HL-60 (cell line): ENCODE measurements around the gene GPD1.

Source experiments
- DNase-seq, 2 experiments: peaks; one replicate each; pipeline ENCODE4 v3.0.0-alpha.2; 2010 to 2020; ENCODE audit warnings: low read depth in 1 of 2, low spot score in 1 of 2
- H3K27ac ChIP-seq: fragments of 250-450 bp; sonication (Bioruptor Pico); replicated peaks from 2 replicates; pipeline ENCODE4 v1.5.1; 2020; ENCODE audit warnings: mild to moderate bottlenecking, moderate library complexity
- H3K27me3 ChIP-seq: fragments of 250-450 bp; sonication (Bioruptor Pico); 2 replicates; pipeline ENCODE4 v1.5.1; 2021; ENCODE audit warnings: mild to moderate bottlenecking, moderate library complexity; ENCODE audit not compliant: insufficient read depth, poor library complexity, severe bottlenecking
- H3K4me3 ChIP-seq: replicated peaks from 2 replicates; pipeline ENCODE4 v1.5.1; 2011; ENCODE audit warnings: mild to moderate bottlenecking, control low read depth, low read length; ENCODE audit not compliant: insufficient read depth
- GABPA ChIP-seq: IDR thresholded peaks from 2 replicates; pipeline ENCODE4 v1.6.1; 2012; ENCODE audit warnings: low read depth
- POLR2AphosphoS5 ChIP-seq: IDR thresholded peaks from 2 replicates; pipeline ENCODE4 v1.6.1; 2012; ENCODE audit warnings: low read depth
- SPI1 ChIP-seq: IDR thresholded peaks from 2 replicates; pipeline ENCODE4 v1.6.1; 2012; ENCODE audit warnings: low read depth, mild to moderate bottlenecking, borderline replicate concordance
- TF ChIP-seq, protein P1 (sequence below): IDR thresholded peaks from one replicate; pipeline ENCODE4 v1.5.1; 2011; ENCODE audit warnings: low read length, control low read depth, inconsistent platforms; ENCODE audit not compliant: insufficient read depth
- TF ChIP-seq, protein P2 (sequence below): IDR thresholded peaks from 2 replicates; pipeline ENCODE4 v1.6.1; 2012; ENCODE audit warnings: low read depth; ENCODE audit not compliant: insufficient replicate concordance

GPD1 gene

DNA sequence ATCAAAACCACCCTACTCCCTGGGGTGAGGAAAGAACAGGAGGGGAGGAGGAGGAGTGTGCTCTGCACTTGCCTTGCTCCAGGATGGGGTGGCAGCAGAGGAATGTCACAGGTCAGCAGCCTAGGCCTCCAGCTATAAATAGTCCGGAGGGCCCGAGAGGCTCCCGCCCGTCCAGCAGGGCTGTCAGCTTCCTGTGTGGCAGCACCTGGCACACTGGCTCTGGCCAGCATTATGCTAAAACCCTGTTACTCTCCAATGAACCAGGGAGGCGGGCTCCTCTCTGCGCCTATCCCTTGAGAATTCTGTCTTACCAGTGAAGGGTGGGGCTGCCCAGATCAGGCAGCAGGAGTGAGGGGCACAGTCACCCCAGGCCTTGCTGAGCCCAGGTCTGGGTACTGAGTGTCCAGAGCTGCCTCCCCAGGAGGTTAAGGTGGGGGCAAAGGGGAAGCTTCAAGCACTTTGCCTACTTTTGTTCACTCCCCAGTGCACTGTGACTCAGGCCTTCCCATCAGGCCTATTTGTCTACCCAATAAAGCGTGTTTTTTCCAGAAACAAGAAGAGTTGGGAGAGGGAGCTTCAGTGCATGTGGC lies 7.0 kb downstream of the GPD1 start:
- Histone ChIP-seq H3K4me3 (peak overlapping the region; percentile 37), H3K27me3 (no peaks in the 10 kb centered on the region), H3K27ac (peak overlapping the region; percentile 38; the same call in 1 of the 2 replicates)
- no peak for DNase-seq
- TF ChIP-seq, protein P1, sequence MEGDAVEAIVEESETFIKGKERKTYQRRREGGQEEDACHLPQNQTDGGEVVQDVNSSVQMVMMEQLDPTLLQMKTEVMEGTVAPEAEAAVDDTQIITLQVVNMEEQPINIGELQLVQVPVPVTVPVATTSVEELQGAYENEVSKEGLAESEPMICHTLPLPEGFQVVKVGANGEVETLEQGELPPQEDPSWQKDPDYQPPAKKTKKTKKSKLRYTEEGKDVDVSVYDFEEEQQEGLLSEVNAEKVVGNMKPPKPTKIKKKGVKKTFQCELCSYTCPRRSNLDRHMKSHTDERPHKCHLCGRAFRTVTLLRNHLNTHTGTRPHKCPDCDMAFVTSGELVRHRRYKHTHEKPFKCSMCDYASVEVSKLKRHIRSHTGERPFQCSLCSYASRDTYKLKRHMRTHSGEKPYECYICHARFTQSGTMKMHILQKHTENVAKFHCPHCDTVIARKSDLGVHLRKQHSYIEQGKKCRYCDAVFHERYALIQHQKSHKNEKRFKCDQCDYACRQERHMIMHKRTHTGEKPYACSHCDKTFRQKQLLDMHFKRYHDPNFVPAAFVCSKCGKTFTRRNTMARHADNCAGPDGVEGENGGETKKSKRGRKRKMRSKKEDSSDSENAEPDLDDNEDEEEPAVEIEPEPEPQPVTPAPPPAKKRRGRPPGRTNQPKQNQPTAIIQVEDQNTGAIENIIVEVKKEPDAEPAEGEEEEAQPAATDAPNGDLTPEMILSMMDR: no peak
- no peak for TF ChIP-seq POLR2AphosphoS5
- TF ChIP-seq, protein P2, sequence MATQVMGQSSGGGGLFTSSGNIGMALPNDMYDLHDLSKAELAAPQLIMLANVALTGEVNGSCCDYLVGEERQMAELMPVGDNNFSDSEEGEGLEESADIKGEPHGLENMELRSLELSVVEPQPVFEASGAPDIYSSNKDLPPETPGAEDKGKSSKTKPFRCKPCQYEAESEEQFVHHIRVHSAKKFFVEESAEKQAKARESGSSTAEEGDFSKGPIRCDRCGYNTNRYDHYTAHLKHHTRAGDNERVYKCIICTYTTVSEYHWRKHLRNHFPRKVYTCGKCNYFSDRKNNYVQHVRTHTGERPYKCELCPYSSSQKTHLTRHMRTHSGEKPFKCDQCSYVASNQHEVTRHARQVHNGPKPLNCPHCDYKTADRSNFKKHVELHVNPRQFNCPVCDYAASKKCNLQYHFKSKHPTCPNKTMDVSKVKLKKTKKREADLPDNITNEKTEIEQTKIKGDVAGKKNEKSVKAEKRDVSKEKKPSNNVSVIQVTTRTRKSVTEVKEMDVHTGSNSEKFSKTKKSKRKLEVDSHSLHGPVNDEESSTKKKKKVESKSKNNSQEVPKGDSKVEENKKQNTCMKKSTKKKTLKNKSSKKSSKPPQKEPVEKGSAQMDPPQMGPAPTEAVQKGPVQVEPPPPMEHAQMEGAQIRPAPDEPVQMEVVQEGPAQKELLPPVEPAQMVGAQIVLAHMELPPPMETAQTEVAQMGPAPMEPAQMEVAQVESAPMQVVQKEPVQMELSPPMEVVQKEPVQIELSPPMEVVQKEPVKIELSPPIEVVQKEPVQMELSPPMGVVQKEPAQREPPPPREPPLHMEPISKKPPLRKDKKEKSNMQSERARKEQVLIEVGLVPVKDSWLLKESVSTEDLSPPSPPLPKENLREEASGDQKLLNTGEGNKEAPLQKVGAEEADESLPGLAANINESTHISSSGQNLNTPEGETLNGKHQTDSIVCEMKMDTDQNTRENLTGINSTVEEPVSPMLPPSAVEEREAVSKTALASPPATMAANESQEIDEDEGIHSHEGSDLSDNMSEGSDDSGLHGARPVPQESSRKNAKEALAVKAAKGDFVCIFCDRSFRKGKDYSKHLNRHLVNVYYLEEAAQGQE: no peak

DNA sequence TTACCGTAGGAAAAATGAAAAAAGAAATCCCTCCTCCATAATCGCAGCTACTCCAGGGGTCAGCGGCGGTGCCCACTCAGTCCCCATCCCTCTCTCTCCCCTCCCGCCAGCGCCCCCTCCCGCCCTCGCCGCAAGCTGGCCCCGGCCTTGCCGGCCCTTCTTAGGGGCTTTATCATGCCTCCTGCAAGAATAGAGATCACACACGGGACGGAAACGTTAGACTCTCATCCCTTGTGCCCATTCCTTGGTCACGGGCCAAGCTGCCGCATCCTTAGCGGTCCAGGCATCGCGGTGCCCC lies 7.5 kb downstream of the GPD1 start:
- Histone ChIP-seq H3K27ac (no peak overlapping the region), H3K27me3 (no peaks in the 10 kb centered on the region), H3K4me3 (peak overlapping the region; percentile 37)
- TF ChIP-seq GABPA (no peak), POLR2AphosphoS5 (no peak), SPI1 (no peak)
- TF ChIP-seq, protein P2: no peak
- TF ChIP-seq, protein P1: no peak
- DNase-seq: no peak

DNA sequence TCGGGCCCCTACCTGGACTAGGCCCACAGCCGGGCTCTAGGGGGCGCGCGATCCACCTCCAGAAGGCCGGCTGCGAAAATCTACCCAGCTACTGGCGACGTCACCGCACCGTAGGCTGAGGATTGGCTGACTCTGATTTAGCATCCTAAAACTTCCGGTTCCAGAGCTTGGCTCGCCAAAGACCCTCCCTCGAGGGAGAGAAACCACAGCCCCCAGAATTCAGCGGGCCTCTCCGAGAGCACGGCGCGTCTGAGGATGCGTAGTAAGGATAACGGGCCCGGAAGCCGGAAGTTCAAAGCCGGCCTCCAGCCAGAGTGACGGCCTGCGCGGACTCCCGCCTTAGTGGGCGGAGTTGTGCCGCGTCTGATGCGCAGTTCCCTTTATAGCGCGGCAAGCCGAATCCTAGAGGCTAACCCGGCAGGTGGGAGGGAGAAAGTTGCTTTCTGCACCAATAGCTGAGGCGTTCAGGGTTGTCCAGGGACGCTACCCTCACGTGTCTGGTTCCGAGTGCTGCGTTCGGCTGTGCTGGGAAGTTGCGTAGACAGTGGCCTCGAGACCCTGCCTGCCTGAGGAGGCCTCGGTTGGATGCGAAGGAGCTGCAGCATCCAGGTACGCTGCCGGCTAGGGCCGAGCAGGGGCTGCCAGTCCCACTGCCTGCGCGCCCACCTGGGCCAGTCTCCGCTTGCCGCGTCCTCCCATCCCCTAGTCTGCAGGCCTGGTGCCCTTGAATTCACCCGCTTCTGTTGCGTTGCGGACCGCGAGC lies 8.1 kb downstream of the GPD1 start, which contains the start of gene COX14:
Gene COX14 (plus strand): TSS at position 544 of the 763 bp plus-strand sequence. CDS start 7,808 bp downstream, outside the sequence.
- DNase-seq: peak; percentile 98 to 99
- Histone ChIP-seq H3K27me3 (no peaks in the 10 kb centered on the region), H3K4me3 (peak within 1 kb of the TSS; percentile 88), H3K27ac (peak within 1 kb of the TSS; percentile 81)
- TF ChIP-seq, protein P2: peak; percentile 68
- TF ChIP-seq SPI1 (peak; percentile 84; the same call in 1 of the 2 replicates), POLR2AphosphoS5 (peak; percentile 96), GABPA (peak; percentile 84)
- TF ChIP-seq, protein P1: peak; percentile 70
